Ovary (tissue), 3 donors: ENCODE measurements around the gene JARID2.

ENCODE experiments used
- CTCF ChIP-seq, 3 donors: fragments of 450-650 bp in 2 of 3; fragments of 200-600 bp in 1 of 3; IDR thresholded peaks; one replicate each; pipeline versions ENCODE4 v1.5.1 to v1.8.0; 2016 to 2022; ENCODE audit warnings: antibody characterized with exemption in 3 of 3, mild to moderate bottlenecking in 1 of 3
- POLR2A ChIP-seq: fragments of 450-650 bp; IDR thresholded peaks from one replicate; pipeline ENCODE4 v1.6.1; 2017; ENCODE audit warnings: antibody characterized with exemption, mild to moderate bottlenecking, moderate library complexity
- donor health status: DM: no; HTN: no; CAD: no.

DNA sequence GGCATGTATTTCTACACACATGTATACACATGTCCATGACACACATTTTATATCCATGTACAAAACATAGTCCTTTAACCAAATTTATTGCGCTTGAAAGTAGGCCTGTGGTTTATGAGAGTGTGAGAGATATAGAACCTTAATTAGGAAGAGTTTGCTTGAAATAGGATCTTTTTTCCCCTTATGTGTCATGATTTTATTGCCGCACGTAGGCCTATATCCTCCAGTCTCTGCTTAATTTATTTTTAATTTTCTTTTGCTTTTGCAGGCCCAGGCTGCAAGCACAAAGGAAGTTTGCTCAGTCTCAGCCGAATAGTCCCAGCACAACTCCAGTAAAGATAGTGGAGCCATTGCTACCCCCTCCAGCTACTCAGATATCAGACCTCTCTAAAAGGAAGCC, 205.9 kb downstream of the JARID2 start:
- no peak for TF ChIP-seq CTCF (IDR thresholded peaks at IDR 0.05)
- no peak for TF ChIP-seq POLR2A
